Activated CD4-positive, CD25-positive, alpha-beta regulatory T cell treated with anti-CD3 and anti-CD28 coated beads, Interleukin-2, amount 50 U/mL, for 16 hours (primary cell): ENCODE results near the gene BST1.
A peak's percentile ranks its signal among the peaks of the same experiment; 100 is the strongest.

ENCODE experiments used
- DNase-seq: peaks from one replicate; pipeline ENCODE4 v3.0.0-alpha.2; 2020; ENCODE audit warnings: low read depth, low spot score

The BST1 gene, protein sequence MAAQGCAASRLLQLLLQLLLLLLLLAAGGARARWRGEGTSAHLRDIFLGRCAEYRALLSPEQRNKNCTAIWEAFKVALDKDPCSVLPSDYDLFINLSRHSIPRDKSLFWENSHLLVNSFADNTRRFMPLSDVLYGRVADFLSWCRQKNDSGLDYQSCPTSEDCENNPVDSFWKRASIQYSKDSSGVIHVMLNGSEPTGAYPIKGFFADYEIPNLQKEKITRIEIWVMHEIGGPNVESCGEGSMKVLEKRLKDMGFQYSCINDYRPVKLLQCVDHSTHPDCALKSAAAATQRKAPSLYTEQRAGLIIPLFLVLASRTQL

DNA sequence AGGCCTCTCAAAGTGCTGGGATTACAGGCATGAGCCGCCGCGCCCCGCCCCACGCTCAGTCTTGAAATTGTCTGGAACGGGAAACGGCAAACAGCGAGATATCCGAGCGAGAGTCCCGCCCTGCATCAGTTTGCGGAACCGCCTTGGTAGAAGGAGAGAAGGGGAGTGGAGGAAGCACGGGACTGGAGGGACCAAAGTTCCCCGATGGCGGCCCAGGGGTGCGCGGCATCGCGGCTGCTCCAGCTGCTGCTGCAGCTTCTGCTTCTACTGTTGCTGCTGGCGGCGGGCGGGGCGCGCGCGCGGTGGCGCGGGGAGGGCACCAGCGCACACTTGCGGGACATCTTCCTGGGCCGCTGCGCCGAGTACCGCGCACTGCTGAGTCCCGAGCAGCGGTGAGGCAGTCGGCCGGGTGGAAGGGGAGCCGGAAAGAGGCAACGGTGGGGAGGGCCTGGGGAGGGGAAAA, at the start of gene BST1:
Gene BST1, plus strand, starts transcription at position 125 of the 463 bp plus-strand sequence. Its CDS starts 80 bp downstream, at position 205.
- DNase-seq, result no peak

DNA sequence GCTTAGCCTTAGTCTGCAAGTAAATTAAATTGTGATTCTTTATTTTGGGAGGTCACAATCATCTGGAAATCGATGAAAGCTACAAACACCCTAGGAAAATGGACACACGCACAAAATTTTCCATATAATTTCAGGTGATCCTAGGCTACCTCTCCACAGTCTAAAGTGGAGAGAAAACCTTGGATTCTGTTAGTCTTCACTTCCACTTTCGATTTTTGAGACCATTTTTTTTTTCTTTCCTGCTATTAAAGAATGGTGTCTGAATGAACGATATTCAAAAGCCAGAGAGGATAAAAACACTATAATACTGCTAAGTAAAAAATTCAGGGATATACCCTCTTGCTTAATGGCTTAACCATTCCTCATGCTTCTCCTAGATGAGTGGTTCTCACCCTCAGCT, 49.4 kb upstream of the BST1 start:
- DNase-seq, result no peak

DNA sequence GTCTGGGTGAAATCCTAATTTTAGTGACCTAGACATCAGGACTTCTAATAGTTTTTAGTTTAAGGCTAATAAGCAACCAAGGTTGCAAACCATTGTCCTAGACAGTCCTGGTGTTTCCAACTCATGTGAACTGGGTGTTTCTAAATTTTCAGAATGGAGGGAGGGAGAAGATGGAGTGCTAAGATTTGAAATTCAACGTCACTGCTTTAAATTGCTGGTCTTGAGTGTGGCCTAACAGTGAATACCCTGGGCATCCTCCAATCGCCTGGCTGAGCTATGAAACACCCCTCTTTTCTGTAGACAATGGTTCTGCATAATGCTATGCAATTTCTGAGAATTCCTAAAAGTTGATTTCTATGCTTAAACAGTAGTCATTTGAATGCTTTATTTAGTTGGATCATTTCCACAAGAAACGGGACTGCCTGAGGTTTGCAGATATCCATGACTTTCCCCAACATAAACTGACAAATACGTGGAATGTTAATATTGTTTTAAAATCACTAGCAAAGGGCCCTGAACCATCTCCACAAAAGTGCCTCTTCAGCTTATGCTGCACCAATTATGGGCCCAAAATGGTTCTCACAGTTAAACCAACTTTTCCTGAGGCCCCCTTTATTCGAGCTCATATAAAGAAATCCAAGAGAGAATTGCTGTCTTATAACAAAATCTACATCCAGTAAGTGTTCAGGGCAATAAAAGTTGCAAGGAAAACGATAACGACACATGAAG, 48.8 kb upstream of the BST1 start:
- DNase-seq, result no peak

DNA sequence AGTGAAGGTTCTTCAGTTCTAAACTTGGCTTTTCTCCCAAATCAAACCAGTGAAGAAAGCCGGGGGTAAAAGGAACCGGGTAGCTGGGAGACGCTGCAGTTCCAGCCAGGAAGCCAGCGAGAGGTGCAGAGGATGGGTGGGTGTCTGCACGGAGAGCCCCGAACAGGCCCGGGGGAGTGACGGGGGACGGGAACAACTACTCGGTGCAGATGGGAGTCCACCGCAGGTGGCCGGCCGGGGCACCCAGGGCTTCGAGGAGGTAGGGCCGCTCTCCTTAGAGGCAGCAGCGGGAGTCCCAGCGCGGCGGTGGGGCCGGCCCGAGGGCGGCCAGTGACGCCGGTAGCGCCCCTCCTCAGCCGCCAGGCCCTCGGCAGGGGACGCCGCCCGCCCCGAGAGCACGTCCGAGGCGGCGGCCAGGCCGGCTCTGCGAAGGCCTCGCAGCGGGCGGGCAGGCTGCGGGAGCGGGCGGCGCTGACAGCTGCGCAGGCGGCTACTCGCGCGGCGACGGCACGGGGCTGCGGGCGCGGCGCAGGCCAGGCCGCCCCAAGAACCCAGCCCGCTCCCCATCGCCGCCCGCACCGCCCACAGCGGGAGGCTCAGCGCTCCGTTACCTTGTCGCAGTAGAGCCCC, 48.2 kb upstream of the BST1 start:
- DNase-seq, result peak; percentile 3

DNA sequence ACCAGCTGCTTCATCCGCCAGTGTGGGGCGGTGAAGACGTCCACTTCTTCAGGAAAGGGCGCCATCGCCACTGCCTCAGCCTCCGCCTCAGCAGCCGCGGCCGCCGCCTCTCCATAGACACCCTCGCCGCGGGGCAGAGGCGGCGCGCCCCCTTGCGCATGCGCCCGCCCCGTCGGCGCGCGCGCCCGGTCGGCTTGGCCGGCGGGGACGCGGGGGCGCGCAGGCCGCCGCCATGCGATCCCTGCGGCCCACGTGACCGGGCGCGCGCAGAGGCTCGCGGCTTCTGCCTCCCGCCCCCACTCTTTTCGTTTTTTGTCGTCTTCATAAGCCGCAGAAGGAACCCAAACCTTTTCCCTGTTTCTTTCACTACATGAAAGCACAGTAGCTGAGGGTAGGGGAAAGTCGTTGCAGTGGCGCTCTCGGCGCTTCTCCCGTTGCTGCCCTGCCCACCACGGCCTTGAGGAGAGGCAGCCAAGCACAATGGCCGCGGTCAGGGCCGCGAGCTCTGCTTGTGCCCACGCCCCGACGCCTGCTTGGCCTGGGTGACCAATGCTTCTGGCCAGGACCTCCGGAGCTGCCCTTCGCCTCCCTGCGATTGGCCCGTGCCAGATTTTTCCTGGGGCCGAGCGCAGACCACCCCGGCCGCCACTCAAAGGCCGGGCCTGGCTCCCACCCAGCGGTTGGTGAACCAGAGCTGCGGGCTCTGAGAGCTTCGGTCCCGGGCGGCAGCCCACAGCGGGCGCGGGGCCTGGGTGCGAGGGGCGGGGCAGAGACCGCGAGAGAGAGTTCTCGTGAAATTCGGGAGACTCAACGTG, 47.4 kb upstream of the BST1 start, which contains the start of gene FBXL5:
Gene FBXL5, minus strand, starts transcription at position 135 of the 815 bp plus-strand sequence. Its CDS starts 70 bp downstream, at position 65.
- peak; percentile 68 for DNase-seq

DNA sequence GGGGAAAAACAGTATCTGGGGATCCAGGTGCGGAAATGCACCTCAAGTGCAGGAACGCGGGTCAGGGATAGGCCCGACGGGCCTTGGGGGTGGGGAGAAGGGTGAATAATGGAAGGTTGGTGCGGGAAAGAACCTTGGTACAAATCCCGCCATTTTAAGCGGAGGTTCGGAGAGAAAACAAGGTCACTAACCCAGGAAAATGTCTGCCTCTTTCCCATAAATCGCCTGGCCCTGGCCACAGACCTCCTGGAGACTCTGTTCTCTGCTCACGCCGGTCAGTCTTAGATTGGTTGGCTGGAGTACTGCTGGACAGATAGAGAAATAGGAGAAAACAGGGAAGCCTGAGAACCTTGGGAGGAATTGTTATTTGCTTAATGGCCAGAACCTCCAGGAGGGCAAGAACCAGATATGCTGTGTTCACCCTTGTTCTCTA, 46.8 kb upstream of the BST1 start:
- no peak for DNase-seq

DNA sequence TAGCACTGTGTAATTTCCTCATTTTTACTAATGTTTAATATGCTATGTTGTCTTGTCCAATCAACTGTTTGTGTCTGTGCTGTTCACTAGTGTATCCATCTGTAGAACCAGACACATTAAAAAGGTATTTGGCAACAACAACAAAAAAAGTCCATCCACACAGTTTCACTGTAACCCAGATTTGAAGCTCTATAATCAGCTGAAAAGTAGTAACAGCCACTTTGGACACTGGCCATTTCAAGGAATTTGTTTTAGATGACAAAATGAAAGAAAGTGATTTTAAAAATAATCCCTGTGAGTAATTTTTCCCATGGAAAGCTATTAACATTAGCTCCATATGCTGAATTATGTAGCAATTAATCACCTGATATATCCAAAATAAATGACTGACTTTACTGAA, 45.5 kb upstream of the BST1 start:
- no peak for DNase-seq

DNA sequence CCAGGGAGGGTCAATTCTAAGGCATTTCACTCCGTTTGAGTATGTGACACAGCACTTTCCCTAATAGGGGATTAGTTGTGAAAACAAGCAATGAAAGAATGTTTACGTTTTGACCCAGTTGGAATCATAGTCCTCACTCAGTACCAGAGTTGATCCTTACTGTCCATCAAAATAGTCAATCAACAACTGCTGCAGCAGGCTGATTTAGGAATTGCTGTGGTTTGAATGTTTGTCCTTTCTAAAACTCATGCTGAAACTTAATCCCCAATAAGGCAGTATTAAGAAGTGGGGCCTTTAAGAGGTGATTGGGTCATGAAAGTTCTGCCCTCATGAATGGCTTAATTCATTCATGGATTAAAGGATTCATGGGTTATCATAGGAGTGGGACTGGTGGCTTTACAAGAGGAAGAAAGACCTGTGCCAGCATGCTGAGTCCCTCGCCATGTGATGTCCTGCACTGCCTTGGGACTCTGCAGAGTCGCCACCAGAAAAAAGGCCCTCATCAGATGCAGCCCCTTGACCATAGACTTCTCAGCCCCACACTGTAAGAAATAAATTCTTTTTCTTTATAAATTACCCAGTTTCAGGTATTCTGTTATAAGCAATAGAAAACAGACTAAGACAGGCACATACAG, 44.6 kb upstream of the BST1 start:
- no peak for DNase-seq

DNA sequence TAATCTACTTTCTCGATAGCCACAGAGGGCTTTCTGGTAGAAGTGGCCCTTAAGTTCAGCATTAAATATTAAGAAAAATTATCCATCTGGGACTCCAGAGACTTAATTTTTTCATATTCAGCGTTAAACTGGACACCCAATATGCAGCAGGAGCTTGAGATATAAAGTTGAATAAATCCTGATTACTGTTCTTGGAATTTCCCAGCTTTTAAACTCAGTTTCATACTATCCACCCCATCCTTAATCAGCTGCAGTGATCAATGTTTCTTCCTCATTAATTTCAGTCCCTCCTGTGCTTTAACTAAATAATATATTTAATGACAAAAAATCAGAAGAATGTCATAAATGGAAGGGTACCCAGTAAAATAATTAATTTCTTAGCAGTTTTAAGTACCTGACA, 44.1 kb upstream of the BST1 start:
- no peak for DNase-seq

DNA sequence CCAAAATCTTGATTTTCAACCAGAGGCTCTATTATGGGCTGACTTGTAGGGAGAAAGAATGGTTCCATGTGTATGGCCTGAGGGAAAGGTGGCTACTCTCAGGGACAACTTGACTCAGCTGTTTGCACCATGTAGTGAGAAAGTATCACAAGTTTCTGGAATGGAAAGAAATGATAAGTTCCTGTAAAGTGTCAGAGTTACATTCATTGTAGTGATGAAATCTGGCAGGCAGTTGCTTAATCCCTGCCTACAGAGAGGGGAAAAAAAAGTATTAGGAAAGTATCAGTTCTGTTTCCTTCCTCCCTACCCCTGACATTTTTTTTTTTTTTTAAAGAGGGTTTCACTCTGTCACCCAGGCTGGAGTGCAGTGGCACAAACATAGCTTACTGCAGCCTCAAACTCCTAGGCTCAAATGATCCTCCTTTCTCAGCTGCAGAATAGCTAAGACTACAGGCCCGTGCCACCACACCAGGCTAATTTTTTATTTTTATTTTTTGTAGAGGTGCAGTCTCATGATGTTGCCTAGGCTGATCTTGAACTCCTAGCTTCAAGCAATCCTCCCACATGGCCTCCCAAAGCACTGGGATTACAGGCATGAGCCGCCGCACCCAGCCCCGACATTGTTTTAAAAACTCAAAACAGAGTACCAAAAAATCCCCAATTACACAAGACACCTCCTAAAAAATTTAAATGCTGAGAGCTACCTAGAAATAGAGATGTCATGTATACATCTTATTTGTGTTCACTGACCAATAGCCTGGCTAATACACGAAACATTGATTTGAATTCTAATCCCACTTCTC, 42.9 kb upstream of the BST1 start:
- DNase-seq, result no peak

DNA sequence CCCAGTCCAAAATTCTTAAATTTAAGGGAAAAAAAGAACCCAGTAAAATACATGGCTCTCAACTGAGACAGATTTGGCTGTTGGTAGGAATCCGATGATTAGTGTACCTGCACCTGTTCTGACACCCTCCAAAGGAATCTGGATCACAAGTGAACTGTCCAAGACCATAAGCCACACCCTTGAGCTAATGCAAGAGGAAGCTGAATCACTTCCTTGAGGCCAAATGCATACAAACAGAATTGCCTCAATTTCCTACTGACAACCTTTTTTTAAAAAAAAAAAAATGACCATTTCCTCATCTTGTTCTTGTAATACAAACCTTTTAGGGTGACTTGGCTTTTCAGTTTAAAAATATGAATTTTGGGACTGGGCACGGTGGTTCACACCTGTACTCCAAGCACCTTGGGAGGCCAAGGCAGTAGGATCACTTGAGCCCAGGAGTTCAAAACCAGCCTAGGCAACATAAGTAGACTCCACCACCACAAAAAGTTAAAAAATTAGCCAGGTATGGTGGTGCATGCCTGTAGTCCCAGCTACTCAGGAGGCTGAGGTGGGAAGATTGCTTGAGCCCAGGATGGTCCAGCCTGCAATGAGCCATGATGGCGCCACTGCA, 37.0 kb upstream of the BST1 start:
- no peak for DNase-seq

DNA sequence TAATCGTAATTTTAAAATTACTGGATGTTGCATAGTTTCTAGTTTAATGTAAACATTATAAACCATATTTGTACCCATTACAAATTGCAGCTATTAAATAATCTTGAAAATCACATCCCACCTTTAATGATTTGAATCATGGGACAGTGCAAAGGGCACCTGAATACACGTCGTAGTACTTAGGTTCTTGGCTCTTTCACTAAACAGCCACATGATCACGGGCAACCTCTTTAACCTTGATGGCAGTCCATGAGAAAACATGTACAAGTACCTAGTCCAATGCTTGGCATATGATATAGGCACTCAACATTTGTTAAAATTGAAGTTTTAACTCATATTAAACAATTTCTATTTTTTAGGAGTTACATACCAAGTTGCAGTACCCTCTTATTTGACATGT, 35.9 kb upstream of the BST1 start:
- DNase-seq, result no peak

DNA sequence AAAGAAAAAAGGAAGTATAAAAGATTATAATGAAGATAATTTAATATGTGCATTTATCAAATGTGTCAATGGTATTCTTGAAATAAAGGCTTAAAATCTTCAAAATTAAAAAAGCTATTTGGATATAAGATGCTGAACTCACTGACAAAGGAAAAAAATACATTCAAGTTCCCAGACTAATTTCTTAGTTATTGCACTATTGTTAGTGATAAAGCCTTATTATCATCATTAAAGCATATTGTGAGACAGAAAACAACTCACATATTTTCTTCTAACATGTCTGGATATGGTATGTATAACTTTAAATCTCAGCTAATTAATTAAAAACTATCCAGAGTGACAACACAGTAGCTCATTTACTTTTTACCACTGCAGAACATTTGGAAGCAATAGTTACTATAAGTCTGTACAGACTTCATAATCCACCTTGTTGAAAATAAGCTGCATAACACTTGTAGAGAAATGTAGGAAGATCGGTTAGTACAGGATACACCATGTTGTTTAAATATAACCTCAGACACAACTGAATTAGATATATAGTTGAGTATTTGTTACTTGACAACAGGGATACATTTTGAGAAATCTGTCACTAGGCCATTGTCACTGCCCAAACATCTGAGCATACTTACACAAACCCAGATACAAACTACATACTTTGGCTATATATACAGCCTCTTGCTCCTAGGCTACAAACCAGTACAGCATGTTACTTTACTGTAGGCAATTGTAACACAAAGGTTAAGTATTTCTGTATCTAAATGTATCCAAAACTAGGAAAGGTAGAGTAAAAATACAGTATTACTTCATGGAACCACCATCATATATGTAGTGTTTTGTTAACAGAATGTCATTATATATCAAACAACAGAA, 34.1 kb upstream of the BST1 start:
- DNase-seq, result no peak

DNA sequence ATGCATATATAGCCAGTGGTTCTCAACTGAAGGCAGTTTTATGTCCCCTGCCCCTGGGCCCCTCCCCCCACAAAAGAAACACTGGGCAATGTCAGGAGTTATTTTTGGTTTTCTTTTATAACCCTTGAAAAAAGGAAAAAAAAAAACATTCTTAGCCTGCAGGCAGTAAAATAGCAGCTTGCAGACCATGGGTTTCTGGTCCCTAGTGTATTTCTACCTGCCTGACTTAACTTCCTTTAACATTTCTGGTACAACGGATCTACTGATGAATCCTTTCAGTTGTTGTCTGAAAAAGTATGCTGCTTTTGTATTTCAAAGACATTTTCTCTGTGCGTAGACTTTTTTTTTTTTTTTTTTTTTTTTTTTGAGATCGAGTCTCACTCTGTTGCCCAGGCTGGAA, 32.3 kb upstream of the BST1 start:
- DNase-seq, result no peak

DNA sequence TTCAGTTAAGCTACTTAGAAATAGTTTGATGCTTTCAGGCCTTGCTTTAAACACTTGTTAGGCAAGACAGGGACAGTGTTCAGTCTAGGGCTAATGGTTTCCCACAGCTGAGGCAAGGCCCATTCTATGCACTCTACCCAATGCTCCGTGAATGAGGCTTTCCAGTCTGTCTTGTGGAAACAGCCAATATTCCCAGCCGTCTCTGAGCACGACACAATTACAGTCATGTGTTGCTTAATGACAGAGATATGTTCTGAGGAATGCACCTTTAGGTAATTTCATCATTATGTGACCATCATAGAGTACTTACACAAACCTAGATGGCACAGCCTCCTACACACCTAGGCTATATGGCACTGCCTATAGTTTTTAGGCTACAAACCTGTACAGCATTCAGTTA, 30.8 kb upstream of the BST1 start:
- no peak for DNase-seq

DNA sequence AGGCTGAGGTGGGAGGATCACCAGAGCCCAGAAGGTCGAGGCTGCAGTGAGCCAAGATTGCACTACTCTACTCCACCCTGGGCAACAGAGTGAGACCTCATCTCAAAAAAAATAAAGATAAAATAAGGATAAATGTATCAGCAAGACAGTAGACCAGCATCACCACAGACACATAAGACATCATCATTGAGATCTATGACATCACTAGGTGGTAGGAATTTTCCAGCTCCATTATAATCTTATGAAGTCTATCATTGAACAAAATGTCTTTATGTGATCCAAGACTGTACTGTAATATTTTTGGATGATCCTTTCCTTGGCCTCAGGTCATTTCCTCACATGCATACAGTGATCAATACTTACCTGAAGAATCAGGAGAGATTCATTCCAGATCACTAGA, 29.5 kb upstream of the BST1 start:
- no peak for DNase-seq

DNA sequence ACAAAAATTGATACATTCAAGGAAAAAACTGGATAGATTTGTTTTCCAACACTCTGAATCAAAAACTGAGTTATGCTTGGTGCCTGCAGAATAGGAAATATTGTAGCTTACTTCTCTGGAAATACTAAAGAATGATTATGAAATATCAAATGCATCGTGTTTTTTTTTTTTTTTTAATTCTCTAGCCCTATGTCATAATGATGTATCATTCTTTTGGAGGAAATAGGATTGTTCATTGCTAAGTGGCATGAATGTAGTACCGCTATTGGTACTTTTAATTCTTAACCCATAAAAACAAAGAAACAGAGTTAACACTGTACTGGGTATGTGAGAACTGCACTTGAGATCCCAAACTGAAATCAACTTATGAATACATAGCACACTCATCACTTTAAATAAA, 28.8 kb upstream of the BST1 start:
- no peak for DNase-seq

DNA sequence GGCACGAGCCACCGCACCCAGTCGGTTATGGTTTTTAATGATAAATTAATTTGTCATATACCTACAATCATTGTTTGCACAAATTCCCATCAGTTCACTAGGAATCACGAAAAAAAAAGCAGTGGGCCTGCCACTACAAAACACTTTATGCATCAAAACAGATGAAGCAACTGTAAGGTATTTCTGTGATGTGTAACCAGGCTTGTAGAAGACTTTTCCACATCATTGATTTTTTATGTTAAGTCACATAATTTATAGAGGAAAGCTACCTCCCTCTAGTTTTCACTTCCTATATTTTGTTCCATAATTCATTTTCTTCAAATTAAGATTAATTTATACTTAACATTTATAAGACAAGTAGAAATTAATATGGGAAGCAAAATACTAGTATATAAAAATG, 27.9 kb upstream of the BST1 start:
- no peak for DNase-seq

DNA sequence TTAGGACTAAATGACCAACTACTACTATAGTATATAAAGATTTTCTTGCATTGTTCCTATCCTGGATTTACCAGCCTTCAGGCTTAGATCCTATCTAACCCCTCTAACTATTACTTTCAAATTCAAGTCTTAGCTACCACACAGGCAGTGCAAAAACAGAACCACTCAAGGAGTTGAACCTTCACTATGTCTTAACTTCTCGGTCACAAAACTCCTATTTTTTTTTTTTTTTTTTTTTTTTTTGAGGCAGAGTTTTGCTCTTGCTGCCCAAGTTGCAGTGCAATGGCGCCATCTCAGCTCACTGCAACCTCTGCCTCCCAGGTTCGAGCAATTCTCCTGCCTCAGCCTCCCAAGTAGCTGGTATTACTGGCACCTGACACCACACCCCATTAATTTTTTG, 27.5 kb upstream of the BST1 start:
- no peak for DNase-seq
